ENCODE results near the gene UBE2R2.
"Not testable (repeated sequence)": the region's sequence is repeated elsewhere in the genome, so short reads cannot be mapped to it uniquely, and the experiment has no call there.

DNA sequence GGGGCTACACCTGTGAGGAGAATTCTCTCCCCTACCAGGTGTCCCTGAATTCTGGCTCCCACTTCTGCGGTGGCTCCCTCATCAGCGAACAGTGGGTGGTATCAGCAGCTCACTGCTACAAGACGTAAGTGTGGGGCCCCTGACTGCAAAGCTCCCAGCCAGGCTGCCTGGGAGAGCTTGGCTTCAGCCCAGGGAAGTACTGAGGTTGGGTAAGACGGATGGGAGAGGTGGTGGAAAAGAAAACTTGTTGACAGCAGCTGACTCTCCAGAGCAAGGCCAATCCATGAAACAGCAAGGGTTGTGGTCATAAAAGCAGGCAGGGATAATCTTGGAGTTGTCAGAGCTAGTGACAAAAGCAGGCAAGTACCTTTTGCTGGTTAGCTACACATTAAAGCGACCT is 20.3 kb upstream of the UBE2R2 start:
- TF ChIP-seq RAD21 (IDR thresholded peaks at IDR 0.05; ENCODE audit: low read length); POLR2A (IDR thresholded peaks at IDR 0.05; ENCODE audit: low read depth, low read length); CTCF (conservative IDR thresholded peaks at IDR 0.05; ENCODE audit: low read depth, low read length); SMC3 (IDR thresholded peaks at IDR 0.05; ENCODE audit: low read depth, low read length); USF2 (IDR thresholded peaks at IDR 0.05; ENCODE audit: low read depth, low read length); BHLHE40 (IDR thresholded peaks at IDR 0.05; ENCODE audit: low read depth, low read length); CHD1 (IDR thresholded peaks at IDR 0.05; ENCODE audit: low read depth, low read length); RCOR1 (IDR thresholded peaks at IDR 0.05; ENCODE audit: insufficient replicate concordance, low read length); MAZ (IDR thresholded peaks at IDR 0.05; ENCODE audit: borderline replicate concordance, low read depth, low read length): not testable (repeated sequence)
- TF ChIP-seq, protein P1, sequence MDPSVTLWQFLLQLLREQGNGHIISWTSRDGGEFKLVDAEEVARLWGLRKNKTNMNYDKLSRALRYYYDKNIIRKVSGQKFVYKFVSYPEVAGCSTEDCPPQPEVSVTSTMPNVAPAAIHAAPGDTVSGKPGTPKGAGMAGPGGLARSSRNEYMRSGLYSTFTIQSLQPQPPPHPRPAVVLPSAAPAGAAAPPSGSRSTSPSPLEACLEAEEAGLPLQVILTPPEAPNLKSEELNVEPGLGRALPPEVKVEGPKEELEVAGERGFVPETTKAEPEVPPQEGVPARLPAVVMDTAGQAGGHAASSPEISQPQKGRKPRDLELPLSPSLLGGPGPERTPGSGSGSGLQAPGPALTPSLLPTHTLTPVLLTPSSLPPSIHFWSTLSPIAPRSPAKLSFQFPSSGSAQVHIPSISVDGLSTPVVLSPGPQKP (IDR thresholded peaks at IDR 0.05; ENCODE audit: borderline replicate concordance, low read depth, low read length): not testable (repeated sequence)
